NCI-H345 treated with DMSO at 0.1 percent for 48 hours (cell line): ENCODE data around the gene PARD3.

Experiments used
- DNase-seq: peaks from one replicate; lab custom pipeline; 2025; ENCODE audit not compliant: unreplicated experiment; lab: John Stamatoyannopoulos, UW

Gene PARD3

GRCh38 chr10:34320265-34320664, 494.8 kb downstream of the PARD3 start:
- DNase-seq: no peak

GRCh38 chr10:34319197-34319846, 495.8 kb downstream of the PARD3 start:
- DNase-seq: peak; percentile 82

GRCh38 chr10:34316154-34316553, 498.9 kb downstream of the PARD3 start:
- no peak for DNase-seq

- no peak for DNase-seq
Measured at GRCh38 chr10:34314457-34314856, 500.6 kb downstream of the PARD3 start.

GRCh38 chr10:34313888-34314287, 501.2 kb downstream of the PARD3 start:
- DNase-seq: no peak

- no peak for DNase-seq
Measured at GRCh38 chr10:34313353-34313752, 501.7 kb downstream of the PARD3 start.

- no peak for DNase-seq
Measured at GRCh38 chr10:34311679-34312078, 503.4 kb downstream of the PARD3 start.

GRCh38 chr10:34310234-34310633, 504.9 kb downstream of the PARD3 start:
- DNase-seq: no peak

GRCh38 chr10:34305189-34305588, 509.9 kb downstream of the PARD3 start:
- no peak for DNase-seq

GRCh38 chr10:34303022-34303421, 512.1 kb downstream of the PARD3 start:
- DNase-seq: no peak

- DNase-seq: no peak
Measured at GRCh38 chr10:34299105-34299611, 515.9 kb downstream of the PARD3 start.

GRCh38 chr10:34298346-34298818, 516.7 kb downstream of the PARD3 start:
- DNase-seq: no peak

- DNase-seq: no peak
Measured at GRCh38 chr10:34297541-34298345, 517.4 kb downstream of the PARD3 start.

GRCh38 chr10:34295142-34295548, 520.0 kb downstream of the PARD3 start:
- no peak for DNase-seq

GRCh38 chr10:34294137-34294536, 521.0 kb downstream of the PARD3 start:
- no peak for DNase-seq

GRCh38 chr10:34292675-34293074, 522.4 kb downstream of the PARD3 start:
- no peak for DNase-seq

- DNase-seq: no peak
Measured at GRCh38 chr10:34292194-34292565, 522.9 kb downstream of the PARD3 start.

GRCh38 chr10:34291466-34292193, 523.5 kb downstream of the PARD3 start:
- DNase-seq: no peak

- no peak for DNase-seq
Measured at GRCh38 chr10:34290412-34291081, 524.5 kb downstream of the PARD3 start.

GRCh38 chr10:34288634-34289033, 526.5 kb downstream of the PARD3 start:
- no peak for DNase-seq

- no peak for DNase-seq
Measured at GRCh38 chr10:34286136-34286739, 528.9 kb downstream of the PARD3 start.
